AG04449 (cell line): ENCODE data around the gene LHX6.
A peak's percentile ranks its signal among the peaks of the same experiment; 100 is the strongest.

Experiments
- CTCF ChIA-PET: fragments of 350-600 bp; formaldehyde crosslinking; extraction: SDS; loops from one replicate; lab custom pipeline; 2021; ENCODE audit warnings: antibody characterized with exemption; lab: Yijun Ruan, JAX
- POLR2A ChIA-PET: fragments of 400-600, 350-600 bp; formaldehyde crosslinking; extraction: SDS; loops from one replicate; lab custom pipeline; 2020; ENCODE audit warnings: antibody characterized with exemption, inconsistent platforms; lab: Yijun Ruan, JAX
- DNase-seq: peaks from one replicate; pipeline ENCODE4 v3.0.0-alpha.2; 2010; ENCODE audit warnings: low read depth, low spot score
- H3K4me3 ChIP-seq: 2 replicates; pipeline ENCODE4 v1.5.1; 2011; ENCODE audit warnings: low read depth, mild to moderate bottlenecking, control low read depth, low read length
- CTCF ChIP-seq: IDR thresholded peaks from one replicate; pipeline ENCODE4 v1.5.1; 2011; ENCODE audit warnings: mild to moderate bottlenecking, moderate library complexity, low read length, control low read depth, inconsistent platforms; ENCODE audit not compliant: insufficient read depth; ENCODE audit errors: missing control alignments

LHX6 gene

GRCh38 chr9:122215663-122216062, 13.1 kb downstream of the LHX6 start:
- POLR2A ChIA-PET = no interaction called here
- TF ChIP-seq CTCF = no peak

GRCh38 chr9:122214507-122214906, 14.2 kb downstream of the LHX6 start:
- ChIA-PET POLR2A (no interaction called here), CTCF (interaction anchor here (1.4 kb wide), 1 partner anchor 89 kb away, joined by 4 read pairs; no protein-coding TSS in a partner anchor)
- peak overlapping the region; percentile 25; the same call in 1 of the 2 replicates for H3K4me3 ChIP-seq
- no peak for DNase-seq
- no peak for TF ChIP-seq CTCF

More at GRCh38 chr9:122215663-122216062, 13.1 kb downstream of the LHX6 start:
- no peak overlapping the region for H3K4me3 ChIP-seq
- CTCF ChIA-PET = interaction anchor here (1.1 to 2.2 kb wide), 2 partner anchors 93 to 117 kb away, joined by 5 to 6 read pairs; no protein-coding TSS in a partner anchor
- DNase-seq = no peak

- no peak for DNase-seq
- no peak for TF ChIP-seq CTCF
- CTCF ChIA-PET = interaction anchor here (1.4 kb wide), 1 partner anchor 88 kb away, joined by 4 read pairs; no protein-coding TSS in a partner anchor
- POLR2A ChIA-PET = no interaction called here
- peak overlapping the region; percentile 42 for H3K4me3 ChIP-seq
Measured at GRCh38 chr9:122213589-122214413, 15.0 kb downstream of the LHX6 start.

- CTCF ChIA-PET = interaction anchor here (1.4 kb wide), 1 partner anchor 88 kb away, joined by 4 read pairs; no protein-coding TSS in a partner anchor
- TF ChIP-seq CTCF = no peak
- no peak overlapping the region for H3K4me3 ChIP-seq
- DNase-seq = no peak
- POLR2A ChIA-PET = no interaction called here
Measured at GRCh38 chr9:122213102-122213588, 15.6 kb downstream of the LHX6 start.

GRCh38 chr9:122212473-122213004, 16.2 kb downstream of the LHX6 start:
- ChIA-PET POLR2A (interaction anchor here (0.6 kb wide), 1 partner anchor 132 kb away, joined by 3 read pairs; no protein-coding TSS in a partner anchor), CTCF (no interaction called here)
- no peak for DNase-seq
- TF ChIP-seq CTCF = no peak
- H3K4me3 ChIP-seq = no peak overlapping the region

GRCh38 chr9:122209451-122209850, 19.3 kb downstream of the LHX6 start:
- ChIA-PET CTCF (interaction anchor here (1.4 to 1.5 kb wide), 2 partner anchors 86 to 110 kb away, joined by 4 to 6 read pairs; no protein-coding TSS in a partner anchor), POLR2A (no interaction called here)
- no peak overlapping the region for H3K4me3 ChIP-seq
- no peak for TF ChIP-seq CTCF
- DNase-seq = no peak
